ENCODE data around the gene MRPL45.
"Not testable (repeated sequence)": the region's sequence is repeated elsewhere in the genome, so short reads cannot be mapped to it uniquely, and the experiment has no call there.

- not testable (repeated sequence) for TF ChIP-seq EZH2 (IDR thresholded peaks at IDR 0.05; ENCODE audit: low read depth, unreplicated experiment); EZH2phosphoT487 (IDR thresholded peaks at IDR 0.05; ENCODE audit: unreplicated experiment); POLR2AphosphoS5 (IDR thresholded peaks at IDR 0.05; ENCODE audit: low read depth); REST (IDR thresholded peaks at IDR 0.05; ENCODE audit: unreplicated experiment); STAT1 (IDR thresholded peaks at IDR 0.05; ENCODE audit: unreplicated experiment); ETS1 (IDR thresholded peaks at IDR 0.05)
- TF ChIP-seq, protein P1, sequence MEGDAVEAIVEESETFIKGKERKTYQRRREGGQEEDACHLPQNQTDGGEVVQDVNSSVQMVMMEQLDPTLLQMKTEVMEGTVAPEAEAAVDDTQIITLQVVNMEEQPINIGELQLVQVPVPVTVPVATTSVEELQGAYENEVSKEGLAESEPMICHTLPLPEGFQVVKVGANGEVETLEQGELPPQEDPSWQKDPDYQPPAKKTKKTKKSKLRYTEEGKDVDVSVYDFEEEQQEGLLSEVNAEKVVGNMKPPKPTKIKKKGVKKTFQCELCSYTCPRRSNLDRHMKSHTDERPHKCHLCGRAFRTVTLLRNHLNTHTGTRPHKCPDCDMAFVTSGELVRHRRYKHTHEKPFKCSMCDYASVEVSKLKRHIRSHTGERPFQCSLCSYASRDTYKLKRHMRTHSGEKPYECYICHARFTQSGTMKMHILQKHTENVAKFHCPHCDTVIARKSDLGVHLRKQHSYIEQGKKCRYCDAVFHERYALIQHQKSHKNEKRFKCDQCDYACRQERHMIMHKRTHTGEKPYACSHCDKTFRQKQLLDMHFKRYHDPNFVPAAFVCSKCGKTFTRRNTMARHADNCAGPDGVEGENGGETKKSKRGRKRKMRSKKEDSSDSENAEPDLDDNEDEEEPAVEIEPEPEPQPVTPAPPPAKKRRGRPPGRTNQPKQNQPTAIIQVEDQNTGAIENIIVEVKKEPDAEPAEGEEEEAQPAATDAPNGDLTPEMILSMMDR (conservative IDR thresholded peaks at IDR 0.05; ENCODE audit: low read depth in 2 of 2): not testable (repeated sequence)
Observed at GRCh38 chr17:38295602-38296365, 1.2 kb upstream of the MRPL45 start.

Measured in GM23338 (cell line).